ENCODE results near the gene FBXO40.

- TF ChIP-seq, protein P1, sequence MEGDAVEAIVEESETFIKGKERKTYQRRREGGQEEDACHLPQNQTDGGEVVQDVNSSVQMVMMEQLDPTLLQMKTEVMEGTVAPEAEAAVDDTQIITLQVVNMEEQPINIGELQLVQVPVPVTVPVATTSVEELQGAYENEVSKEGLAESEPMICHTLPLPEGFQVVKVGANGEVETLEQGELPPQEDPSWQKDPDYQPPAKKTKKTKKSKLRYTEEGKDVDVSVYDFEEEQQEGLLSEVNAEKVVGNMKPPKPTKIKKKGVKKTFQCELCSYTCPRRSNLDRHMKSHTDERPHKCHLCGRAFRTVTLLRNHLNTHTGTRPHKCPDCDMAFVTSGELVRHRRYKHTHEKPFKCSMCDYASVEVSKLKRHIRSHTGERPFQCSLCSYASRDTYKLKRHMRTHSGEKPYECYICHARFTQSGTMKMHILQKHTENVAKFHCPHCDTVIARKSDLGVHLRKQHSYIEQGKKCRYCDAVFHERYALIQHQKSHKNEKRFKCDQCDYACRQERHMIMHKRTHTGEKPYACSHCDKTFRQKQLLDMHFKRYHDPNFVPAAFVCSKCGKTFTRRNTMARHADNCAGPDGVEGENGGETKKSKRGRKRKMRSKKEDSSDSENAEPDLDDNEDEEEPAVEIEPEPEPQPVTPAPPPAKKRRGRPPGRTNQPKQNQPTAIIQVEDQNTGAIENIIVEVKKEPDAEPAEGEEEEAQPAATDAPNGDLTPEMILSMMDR (conservative IDR thresholded peaks at IDR 0.05; ENCODE audit: low read depth, low read length), result no peak
- TF ChIP-seq EZH2 (IDR thresholded peaks at IDR 0.05; ENCODE audit: borderline replicate concordance, low read depth, low read length, poor library complexity, severe bottlenecking), result no peak
Observed at GRCh38 chr3:121557426-121557934, 35.7 kb upstream of the FBXO40 start.
